GM23248 (cell line): ENCODE measurements around the gene DCHS2. TPM values are rescaled to one million over a fixed set of nuclear protein-coding genes. Genes with fewer than 3 reads are reported as not detected.

ENCODE experiments used
- DNase-seq: peaks from one replicate; pipeline ENCODE4 v3.0.0-alpha.2; 2015
- H2AFZ ChIP-seq: fragments of 200-600 bp; sonication (generic); 2 replicates; pipeline ENCODE4 v1.6.1; 2016; ENCODE audit warnings: antibody characterized with exemption
- H3F3A ChIP-seq: fragments of 200-600 bp; sonication (generic); 2 replicates; pipeline ENCODE4 v1.6.1; 2016; ENCODE audit warnings: mild to moderate bottlenecking, antibody characterized with exemption, mixed run types; ENCODE audit not compliant: insufficient read depth
- H3K27ac ChIP-seq: fragments of 200-600 bp; sonication (generic); 2 replicates; pipeline ENCODE4 v1.5.1; 2016; ENCODE audit warnings: mild to moderate bottlenecking
- H3K27me3 ChIP-seq: fragments of 200-600 bp; sonication (generic); replicated peaks from 2 replicates; pipeline ENCODE4 v1.6.1; 2016; ENCODE audit warnings: mild to moderate bottlenecking; ENCODE audit not compliant: insufficient read depth
- H3K36me3 ChIP-seq: fragments of 200-600 bp; sonication (generic); 2 replicates; pipeline ENCODE4 v1.6.1; 2016; ENCODE audit warnings: low read depth, mild to moderate bottlenecking
- H3K4me1 ChIP-seq: fragments of 200-600 bp; sonication (generic); 2 replicates; pipeline ENCODE4 v1.6.1; 2016; ENCODE audit warnings: mild to moderate bottlenecking; ENCODE audit not compliant: insufficient read depth
- H3K4me2 ChIP-seq: fragments of 200-600 bp; sonication (generic); one replicate; pipeline ENCODE4 v1.6.1; 2016; ENCODE audit warnings: mild to moderate bottlenecking; ENCODE audit not compliant: unreplicated experiment
- H3K4me3 ChIP-seq: fragments of 200-600 bp; sonication (generic); 2 replicates; pipeline ENCODE4 v1.5.1; 2016; ENCODE audit warnings: mild to moderate bottlenecking
- H3K79me2 ChIP-seq: fragments of 200-600 bp; sonication (generic); 2 replicates; pipeline ENCODE4 v1.6.1; 2016; ENCODE audit warnings: mild to moderate bottlenecking; ENCODE audit not compliant: insufficient read depth
- H3K9ac ChIP-seq: fragments of 200-600 bp; sonication (generic); 2 replicates; pipeline ENCODE4 v1.6.1; 2016; ENCODE audit warnings: mild to moderate bottlenecking
- H3K9me2 ChIP-seq: fragments of 200-600 bp; sonication (generic); 2 replicates; pipeline ENCODE4 v1.6.1; 2016; ENCODE audit warnings: mixed run types, mild to moderate bottlenecking, moderate library complexity; ENCODE audit not compliant: insufficient read depth
- H3K9me3 ChIP-seq: fragments of 200-600 bp; sonication (generic); one replicate; pipeline ENCODE4 v1.6.1; 2017; ENCODE audit warnings: low read depth
- H4K20me1 ChIP-seq: fragments of 200-600 bp; sonication (generic); 2 replicates; pipeline ENCODE4 v1.6.0; 2016; ENCODE audit not compliant: insufficient read depth
- EZH2 ChIP-seq: fragments of 200-600 bp; sonication (generic); IDR thresholded peaks from 2 replicates; pipeline ENCODE4 v1.6.1; 2018; ENCODE audit warnings: antibody characterized with exemption, mild to moderate bottlenecking; ENCODE audit not compliant: insufficient read depth, poor library complexity, severe bottlenecking
- EZH2phosphoT487 ChIP-seq: fragments of 200-600 bp; sonication (generic); IDR thresholded peaks from 2 replicates; pipeline ENCODE4 v1.6.1; 2018; ENCODE audit warnings: antibody characterized with exemption, moderate library complexity, mild to moderate bottlenecking, low read depth; ENCODE audit not compliant: insufficient read depth
- WGBS, 2 experiments: methylation state at CpG; one replicate each; pipeline ENCODE4 v1.1.6; 2015 to 2017; ENCODE audit warnings: low lambda C conversion rate in 2 of 2, low coverage in 1 of 2; ENCODE audit errors: missing lambda C conversion rate in 2 of 2; 5-methylcytosine and 5-hydroxymethylcytosine counted together
- in situ Hi-C: fragments of 300-500 bp; cut with MboI; formaldehyde crosslinking; loops from 2 replicates; pipeline ENCODE4 v1.15.0; 2020
- polyA plus RNA-seq: library from polyadenylated mRNA; unstranded; fragments of >200 nt; fragmentation: Nextera tagmentation; extraction: Ambion mirVana; gene quantifications from 2 replicates; pipeline ENCODE4 v1.2.1, GENCODE V29; 2016
- total RNA-seq: library from RNA; depleted of rRNA; stranded (reverse); fragments of >200 nt; shearing (Covaris generic); gene quantifications from 2 replicates; pipeline ENCODE4 v1.2.3, GENCODE V29; 2014

The DCHS2 gene
- total and polyA plus RNA-seq, 2 experiments from 2014 or later, result not detected

DNA sequence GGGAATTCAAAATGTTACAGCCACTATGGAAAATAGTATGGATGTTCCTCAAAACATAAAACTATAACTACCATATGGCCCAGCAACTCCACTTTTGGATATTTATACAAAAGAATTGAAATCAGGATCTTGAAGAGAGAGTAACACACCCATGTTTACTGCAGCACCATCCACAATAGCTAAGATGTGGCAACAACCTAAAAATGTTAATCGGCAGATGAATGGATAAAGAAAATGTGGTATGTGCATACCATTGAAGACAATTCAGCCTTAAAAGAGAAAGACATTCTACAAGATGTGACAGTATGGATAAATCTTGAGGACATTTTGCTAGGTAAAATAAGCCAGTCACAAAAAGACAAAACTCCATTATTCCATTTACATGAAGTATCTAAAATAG is 171.9 kb downstream of the DCHS2 start:
- H2AFZ ChIP-seq, result no peak overlapping the region
- no peaks in the 10 kb centered on the region for H3F3A ChIP-seq
- no peak for DNase-seq
- WGBS, 2 experiments, result 89 to 91% methylated on average over 1 of the region's 1 CpG
- no peaks in the 10 kb centered on the region for H4K20me1 ChIP-seq
- in situ Hi-C loops, result loop anchor here (10.0 kb wide), 1 partner anchor 525 kb away; no protein-coding TSS in a partner anchor
- TF ChIP-seq EZH2 (no peak), EZH2phosphoT487 (no peak)
- no peaks in the 10 kb centered on the region for H3K9me3 ChIP-seq
- H3K4me1 ChIP-seq, result no peaks in the 10 kb centered on the region
- H3K79me2 ChIP-seq, result no peaks in the 10 kb centered on the region
- H3K27ac ChIP-seq, result no peak overlapping the region
- H3K27me3 ChIP-seq, result no peaks in the 10 kb centered on the region
- no peak overlapping the region for H3K4me3 ChIP-seq
- no peak overlapping the region for H3K9ac ChIP-seq
- H3K4me2 ChIP-seq, result no peak overlapping the region
- H3K9me2 ChIP-seq, result no peaks in the 10 kb centered on the region
- no peaks in the 10 kb centered on the region for H3K36me3 ChIP-seq

GRCh38 chr4:154317201-154317999 is 174.2 kb downstream of the DCHS2 start:
- Histone ChIP-seq H3K4me3 (no peak overlapping the region), H3F3A (no peaks in the 10 kb centered on the region), H3K9me2 (no peaks in the 10 kb centered on the region), H3K4me1 (0 out of 2 replicates have a peak, but pooled peaks cover 3% of the 10 kb centered on the region), H3K9me3 (no peaks in the 10 kb centered on the region), H2AFZ (no peak overlapping the region), H3K9ac (no peak overlapping the region), H3K27ac (no peak overlapping the region), H4K20me1 (no peaks in the 10 kb centered on the region), H3K36me3 (no peaks in the 10 kb centered on the region), H3K27me3 (no peaks in the 10 kb centered on the region), H3K79me2 (no peaks in the 10 kb centered on the region), H3K4me2 (no peak overlapping the region)
- no peak for DNase-seq
- TF ChIP-seq EZH2phosphoT487, result no peak
- no peak for TF ChIP-seq EZH2
- in situ Hi-C loops, result loop anchor here (10.0 kb wide), 1 partner anchor 523 kb away; no protein-coding TSS in a partner anchor
- 59 to 72% methylated on average over 2 of the region's 2 CpGs for WGBS, 2 experiments

DNA sequence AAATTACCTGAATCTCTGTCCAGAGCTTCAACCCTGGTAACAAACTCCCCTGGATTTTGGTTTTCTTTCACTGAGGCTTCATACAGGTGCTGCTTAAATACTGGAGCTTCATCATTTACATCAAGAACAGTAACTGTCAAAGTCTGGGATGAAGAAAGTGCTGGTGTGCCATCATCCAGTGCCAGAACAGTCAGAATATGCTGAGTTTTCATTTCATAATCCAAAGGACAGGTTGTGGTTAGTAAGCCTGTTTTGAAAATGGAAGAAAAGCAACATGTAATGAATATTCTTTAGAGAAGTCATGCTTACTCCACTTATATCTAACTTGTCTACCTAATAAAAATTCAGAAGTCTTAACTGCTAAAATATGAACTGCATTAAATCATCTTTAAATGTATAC is 175.9 kb downstream of the DCHS2 start:
- no peaks in the 10 kb centered on the region for H3K27me3 ChIP-seq
- no peak overlapping the region for H3K27ac ChIP-seq
- H3K4me1 ChIP-seq, result 0 out of 2 replicates have a peak, but pooled peaks cover 3% of the 10 kb centered on the region
- H3K36me3 ChIP-seq, result no peaks in the 10 kb centered on the region
- H4K20me1 ChIP-seq, result no peaks in the 10 kb centered on the region
- no peaks in the 10 kb centered on the region for H3K9me2 ChIP-seq
- no peaks in the 10 kb centered on the region for H3K79me2 ChIP-seq
- no peak overlapping the region for H3K4me3 ChIP-seq
- DNase-seq, result no peak
- in situ Hi-C loops, result loop anchor here (10.0 kb wide), 1 partner anchor 521 kb away; no protein-coding TSS in a partner anchor
- no peaks in the 10 kb centered on the region for H3F3A ChIP-seq
- no peak overlapping the region for H3K9ac ChIP-seq
- H3K4me2 ChIP-seq, result no peak overlapping the region
- H3K9me3 ChIP-seq, result no peaks in the 10 kb centered on the region
- TF ChIP-seq EZH2phosphoT487 (no peak), EZH2 (no peak)
- H2AFZ ChIP-seq, result no peak overlapping the region

DNA sequence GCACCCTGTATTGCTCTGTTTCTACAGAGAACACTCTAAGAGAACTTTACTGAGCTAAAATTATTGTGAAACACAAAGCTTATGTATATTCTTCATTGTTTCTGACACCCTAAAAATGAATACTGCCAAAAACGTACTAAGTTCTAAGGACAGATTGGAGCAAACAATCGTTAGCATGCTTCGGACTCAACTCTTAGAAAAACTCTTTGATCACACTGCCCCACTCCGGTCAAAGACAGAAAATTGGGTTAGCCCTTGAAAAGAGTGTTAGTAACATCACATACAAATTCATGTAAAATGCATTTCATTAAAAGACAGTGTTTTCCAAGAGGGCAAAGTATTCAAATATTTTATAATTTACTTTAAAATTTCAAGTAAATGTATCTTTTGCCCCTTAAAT is 177.4 kb downstream of the DCHS2 start:
- no peaks in the 10 kb centered on the region for H3K27me3 ChIP-seq
- no peak overlapping the region for H3K9ac ChIP-seq
- no peak overlapping the region for H3K27ac ChIP-seq
- no peaks in the 10 kb centered on the region for H3K36me3 ChIP-seq
- H3K9me3 ChIP-seq, result no peaks in the 10 kb centered on the region
- peak; percentile 74 for DNase-seq
- H3K4me3 ChIP-seq, result no peak overlapping the region
- 0 out of 2 replicates have a peak, but pooled peaks cover 3% of the 10 kb centered on the region for H3K4me1 ChIP-seq
- WGBS, 2 experiments, result 1 to 5% methylated on average over 4 of the region's 4 CpGs
- H3K4me2 ChIP-seq, result no peak overlapping the region
- TF ChIP-seq EZH2 (no peak), EZH2phosphoT487 (no peak)
- no peaks in the 10 kb centered on the region for H3F3A ChIP-seq
- H4K20me1 ChIP-seq, result no peaks in the 10 kb centered on the region
- in situ Hi-C loops, result loop anchor here (10.0 kb wide), 1 partner anchor 519 kb away; no protein-coding TSS in a partner anchor
- H2AFZ ChIP-seq, result 0 out of 2 replicates have a peak overlapping the region, but pooled peaks have one; percentile 28
- no peaks in the 10 kb centered on the region for H3K9me2 ChIP-seq
- no peaks in the 10 kb centered on the region for H3K79me2 ChIP-seq
